Sigmoid colon (tissue), 4 donors: Measurements from ENCODE around the gene USH2A.

Source experiments
- CTCF ChIP-seq, 4 experiments: fragments of 450-650 bp in 3 of 4; fragments of 200-600 bp in 1 of 4; IDR thresholded peaks; one replicate each; pipeline ENCODE4 v1.5.1; 2016 to 2019; ENCODE audit warnings: antibody characterized with exemption in 4 of 4, mild to moderate bottlenecking in 3 of 4, moderate library complexity in 2 of 4
- POLR2A ChIP-seq, 2 donors: fragments of 450-650 bp; IDR thresholded peaks; one replicate each; pipeline ENCODE4 v1.6.1; 2016; ENCODE audit warnings: antibody characterized with exemption in 2 of 2, mild to moderate bottlenecking in 2 of 2, moderate library complexity in 2 of 2
- POLR2AphosphoS5 ChIP-seq, 4 donors: sonication (generic); formaldehyde crosslinking; IDR thresholded peaks; one replicate each; pipeline ENCODE4 v1.6.1; 2017; ENCODE audit warnings: antibody characterized with exemption in 4 of 4

- TF ChIP-seq POLR2A (IDR thresholded peaks at IDR 0.05): no peak
- TF ChIP-seq CTCF (IDR thresholded peaks at IDR 0.05): no peak
- TF ChIP-seq POLR2AphosphoS5 (IDR thresholded peaks at IDR 0.05): no peak
Observed at GRCh38 chr1:216119600-216119999, 303.6 kb downstream of the USH2A start.
